Keratinocyte (primary cell): ENCODE measurements around the gene GNG3.

Experiments
- EZH2 ChIP-seq: IDR thresholded peaks from one replicate; pipeline ENCODE4 v1.6.1; 2012; ENCODE audit warnings: inconsistent platforms, mild to moderate bottlenecking, low read length, moderate library complexity
- TF ChIP-seq, protein P1 (sequence below), 3 experiments: IDR thresholded peaks in 1 of 3; conservative IDR thresholded peaks in 1 of 3; optimal IDR thresholded peaks in 1 of 3; 2 replicates in 2 of 3; 3 replicates in 1 of 3; pipeline versions ENCODE3 to v1.5.1; 2011; ENCODE audit warnings: low read length in 3 of 3, mild to moderate bottlenecking in 3 of 3, moderate library complexity in 2 of 3, control low read depth in 1 of 3, inconsistent platforms in 1 of 3; ENCODE audit not compliant: insufficient read depth in 2 of 3; ENCODE audit errors: extremely low read depth in 1 of 3

DNA sequence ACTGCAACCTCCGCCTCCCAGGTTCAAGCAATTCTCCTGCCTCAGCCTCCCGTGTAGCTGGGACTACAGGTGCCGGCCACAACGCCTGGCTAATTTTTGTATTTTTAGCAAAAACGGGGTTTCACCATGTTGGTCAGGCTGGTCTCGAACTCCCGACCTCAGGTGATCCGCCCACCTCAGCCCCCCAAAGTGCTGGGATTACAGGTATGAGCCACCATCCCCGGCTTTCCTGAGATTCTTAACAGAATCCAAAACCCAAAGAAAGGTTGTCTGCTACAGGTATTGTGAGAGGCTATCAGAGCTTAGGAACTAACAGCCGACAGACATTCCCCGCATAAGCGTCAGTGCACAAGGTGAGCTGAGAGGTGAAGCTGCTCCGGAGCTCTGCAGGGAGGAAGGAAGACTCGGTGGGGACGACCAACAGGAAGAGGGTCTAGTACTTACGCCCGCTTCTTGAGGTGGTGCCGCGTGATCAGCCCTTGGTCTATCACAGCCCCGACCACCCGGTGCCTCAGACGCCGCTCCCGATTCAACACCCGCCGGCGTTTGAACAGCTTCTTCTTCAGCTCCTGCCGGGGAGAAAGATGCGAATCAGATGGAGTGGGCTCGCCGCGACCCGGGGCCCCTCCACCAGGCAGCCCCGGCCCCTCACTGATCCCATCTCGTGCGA, 42.9 kb upstream of the GNG3 start:
- TF ChIP-seq, protein P1, sequence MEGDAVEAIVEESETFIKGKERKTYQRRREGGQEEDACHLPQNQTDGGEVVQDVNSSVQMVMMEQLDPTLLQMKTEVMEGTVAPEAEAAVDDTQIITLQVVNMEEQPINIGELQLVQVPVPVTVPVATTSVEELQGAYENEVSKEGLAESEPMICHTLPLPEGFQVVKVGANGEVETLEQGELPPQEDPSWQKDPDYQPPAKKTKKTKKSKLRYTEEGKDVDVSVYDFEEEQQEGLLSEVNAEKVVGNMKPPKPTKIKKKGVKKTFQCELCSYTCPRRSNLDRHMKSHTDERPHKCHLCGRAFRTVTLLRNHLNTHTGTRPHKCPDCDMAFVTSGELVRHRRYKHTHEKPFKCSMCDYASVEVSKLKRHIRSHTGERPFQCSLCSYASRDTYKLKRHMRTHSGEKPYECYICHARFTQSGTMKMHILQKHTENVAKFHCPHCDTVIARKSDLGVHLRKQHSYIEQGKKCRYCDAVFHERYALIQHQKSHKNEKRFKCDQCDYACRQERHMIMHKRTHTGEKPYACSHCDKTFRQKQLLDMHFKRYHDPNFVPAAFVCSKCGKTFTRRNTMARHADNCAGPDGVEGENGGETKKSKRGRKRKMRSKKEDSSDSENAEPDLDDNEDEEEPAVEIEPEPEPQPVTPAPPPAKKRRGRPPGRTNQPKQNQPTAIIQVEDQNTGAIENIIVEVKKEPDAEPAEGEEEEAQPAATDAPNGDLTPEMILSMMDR (optimal IDR thresholded peaks at IDR 0.05 in 1 of 3, IDR thresholded peaks at IDR 0.05 in 1 of 3, conservative IDR thresholded peaks at IDR 0.05 in 1 of 3; ENCODE audit: extremely low read depth in 1 of 3, insufficient read depth in 2 of 3, low read length in 3 of 3): no peak
- TF ChIP-seq EZH2: no peak
